Measurements from ENCODE around the gene TTYH3. TPM values are rescaled to one million over a fixed set of nuclear protein-coding genes. Genes with fewer than 3 reads are reported as not detected.

TTYH3 gene
- total RNA-seq, 1 donor from 2014 or later, result 32.0 TPM

GRCh38 chr7:2657920-2658671, 26.3 kb downstream of the TTYH3 start:
- Mint-ChIP-seq H3K9me3 (no peaks in the 10 kb centered on the region), H3K4me3 (no peak overlapping the region), H3K36me3 (ENCODE audit: low read depth) (no peaks in the 10 kb centered on the region), H3K4me1 (ENCODE audit: low read depth) (no peaks in the 10 kb centered on the region), H3K27ac (no peak overlapping the region), H3K27me3 (ENCODE audit: insufficient read depth) (no peaks in the 10 kb centered on the region)
- DNase-seq (ENCODE audit: low spot score), result no peak
- intact Hi-C loops (cut with micrococcal nuclease), result no loop called here

GRCh38 chr7:2658941-2659340, 27.2 kb downstream of the TTYH3 start:
- no peak overlapping the region for H3K27ac Mint-ChIP-seq
- no peak overlapping the region for H3K4me3 Mint-ChIP-seq
- no peaks in the 10 kb centered on the region for H3K36me3 Mint-ChIP-seq (ENCODE audit: low read depth)
- H3K9me3 Mint-ChIP-seq, result no peaks in the 10 kb centered on the region
- DNase-seq (ENCODE audit: low spot score), result no peak
- no peaks in the 10 kb centered on the region for H3K27me3 Mint-ChIP-seq (ENCODE audit: insufficient read depth)
- no peaks in the 10 kb centered on the region for H3K4me1 Mint-ChIP-seq (ENCODE audit: low read depth)
- intact Hi-C loops (cut with micrococcal nuclease), result no loop called here

GRCh38 chr7:2659556-2660358, 28.0 kb downstream of the TTYH3 start:
- Mint-ChIP-seq H3K4me1 (ENCODE audit: low read depth) (no peaks in the 10 kb centered on the region), H3K36me3 (ENCODE audit: low read depth) (no peaks in the 10 kb centered on the region), H3K27ac (no peak overlapping the region), H3K4me3 (no peak overlapping the region), H3K9me3 (no peaks in the 10 kb centered on the region), H3K27me3 (ENCODE audit: insufficient read depth) (no peaks in the 10 kb centered on the region)
- no peak for DNase-seq (ENCODE audit: low spot score)
- intact Hi-C loops (cut with micrococcal nuclease), result no loop called here

GRCh38 chr7:2660359-2661095, 28.7 kb downstream of the TTYH3 start:
- no peak overlapping the region for H3K27ac Mint-ChIP-seq
- no peaks in the 10 kb centered on the region for H3K27me3 Mint-ChIP-seq (ENCODE audit: insufficient read depth)
- H3K4me3 Mint-ChIP-seq, result no peak overlapping the region
- H3K4me1 Mint-ChIP-seq (ENCODE audit: low read depth), result no peaks in the 10 kb centered on the region
- no peaks in the 10 kb centered on the region for H3K9me3 Mint-ChIP-seq
- intact Hi-C loops (cut with micrococcal nuclease), result no loop called here
- H3K36me3 Mint-ChIP-seq (ENCODE audit: low read depth), result no peaks in the 10 kb centered on the region
- no peak for DNase-seq (ENCODE audit: low spot score)

- Mint-ChIP-seq H3K27ac (no peak overlapping the region), H3K9me3 (no peaks in the 10 kb centered on the region), H3K36me3 (ENCODE audit: low read depth) (no peaks in the 10 kb centered on the region), H3K27me3 (ENCODE audit: insufficient read depth) (no peaks in the 10 kb centered on the region), H3K4me3 (no peak overlapping the region), H3K4me1 (ENCODE audit: low read depth) (no peaks in the 10 kb centered on the region)
- no peak for DNase-seq (ENCODE audit: low spot score)
- intact Hi-C loops (cut with micrococcal nuclease), result no loop called here
Observed at GRCh38 chr7:2661096-2661449, 29.3 kb downstream of the TTYH3 start.

- H3K9me3 Mint-ChIP-seq, result no peaks in the 10 kb centered on the region
- H3K4me3 Mint-ChIP-seq, result no peak overlapping the region
- H3K27me3 Mint-ChIP-seq (ENCODE audit: insufficient read depth), result no peaks in the 10 kb centered on the region
- H3K27ac Mint-ChIP-seq, result no peak overlapping the region
- no peaks in the 10 kb centered on the region for H3K36me3 Mint-ChIP-seq (ENCODE audit: low read depth)
- H3K4me1 Mint-ChIP-seq (ENCODE audit: low read depth), result no peaks in the 10 kb centered on the region
- intact Hi-C loops (cut with micrococcal nuclease), result no loop called here
- no peak for DNase-seq (ENCODE audit: low spot score)
Observed at GRCh38 chr7:2661602-2662272, 30.0 kb downstream of the TTYH3 start.

- no peaks in the 10 kb centered on the region for H3K4me1 Mint-ChIP-seq (ENCODE audit: low read depth)
Observed at GRCh38 chr7:2662273-2663120, 30.7 kb downstream of the TTYH3 start.

GRCh38 chr7:2663121-2663886, 31.5 kb downstream of the TTYH3 start:
- H3K4me3 Mint-ChIP-seq, result no peak overlapping the region
- H3K27ac Mint-ChIP-seq, result no peak overlapping the region
- no peak for DNase-seq (ENCODE audit: low spot score)
- intact Hi-C loops (cut with micrococcal nuclease), result no loop called here
- H3K9me3 Mint-ChIP-seq, result no peaks in the 10 kb centered on the region
- no peaks in the 10 kb centered on the region for H3K36me3 Mint-ChIP-seq (ENCODE audit: low read depth)
- no peaks in the 10 kb centered on the region for H3K4me1 Mint-ChIP-seq (ENCODE audit: low read depth)
- H3K27me3 Mint-ChIP-seq (ENCODE audit: insufficient read depth), result peaks cover 4% of the 10 kb centered on the region

More at GRCh38 chr7:2662273-2663120, 30.7 kb downstream of the TTYH3 start:
- H3K27ac Mint-ChIP-seq, result no peak overlapping the region
- H3K9me3 Mint-ChIP-seq, result no peaks in the 10 kb centered on the region
- no peak for DNase-seq (ENCODE audit: low spot score)
- intact Hi-C loops (cut with micrococcal nuclease), result no loop called here
- H3K36me3 Mint-ChIP-seq (ENCODE audit: low read depth), result no peaks in the 10 kb centered on the region
- H3K27me3 Mint-ChIP-seq (ENCODE audit: insufficient read depth), result no peaks in the 10 kb centered on the region
- H3K4me3 Mint-ChIP-seq, result no peak overlapping the region

GRCh38 chr7:2663960-2664359, 32.2 kb downstream of the TTYH3 start:
- no peak overlapping the region for H3K27ac Mint-ChIP-seq
- intact Hi-C loops (cut with micrococcal nuclease), result no loop called here
- peaks cover 4% of the 10 kb centered on the region for H3K27me3 Mint-ChIP-seq (ENCODE audit: insufficient read depth)

GRCh38 chr7:2665359-2665791, 33.6 kb downstream of the TTYH3 start:
- Mint-ChIP-seq H3K27ac (no peak overlapping the region), H3K4me1 (ENCODE audit: low read depth) (no peaks in the 10 kb centered on the region), H3K4me3 (no peak overlapping the region), H3K27me3 (ENCODE audit: insufficient read depth) (peaks cover 12% of the 10 kb centered on the region), H3K9me3 (no peaks in the 10 kb centered on the region), H3K36me3 (ENCODE audit: low read depth) (no peaks in the 10 kb centered on the region)
- intact Hi-C loops (cut with micrococcal nuclease), result no loop called here
- DNase-seq (ENCODE audit: low spot score), result no peak

More at GRCh38 chr7:2663960-2664359, 32.2 kb downstream of the TTYH3 start:
- DNase-seq (ENCODE audit: low spot score), result no peak
- no peak overlapping the region for H3K4me3 Mint-ChIP-seq
- H3K36me3 Mint-ChIP-seq (ENCODE audit: low read depth), result no peaks in the 10 kb centered on the region
- H3K9me3 Mint-ChIP-seq, result no peaks in the 10 kb centered on the region
- H3K4me1 Mint-ChIP-seq (ENCODE audit: low read depth), result no peaks in the 10 kb centered on the region

GRCh38 chr7:2666155-2666554, 34.4 kb downstream of the TTYH3 start:
- intact Hi-C loops (cut with micrococcal nuclease), result no loop called here
- no peak for DNase-seq (ENCODE audit: low spot score)
- Mint-ChIP-seq H3K27ac (no peak overlapping the region), H3K9me3 (no peaks in the 10 kb centered on the region), H3K4me3 (no peak overlapping the region), H3K36me3 (ENCODE audit: low read depth) (no peaks in the 10 kb centered on the region), H3K4me1 (ENCODE audit: low read depth) (no peaks in the 10 kb centered on the region), H3K27me3 (ENCODE audit: insufficient read depth) (peaks cover 18% of the 10 kb centered on the region)
